Left lung (tissue), 10 donors: ENCODE measurements around the gene PAM. TPM values are rescaled to one million over a fixed set of nuclear protein-coding genes. Genes with fewer than 3 reads are reported as not detected.

Experiments used
- ATAC-seq: fragments of 200-7000 bp; cut with Tn5 transposase; one replicate; pipeline ENCODE4 v1.9.1; 2020; ENCODE audit warnings: moderate library complexity
- DNase-seq, 4 donors: peaks; one replicate each; pipeline ENCODE4 v3.0.0-alpha.2; 2013 to 2020
- H3K27ac ChIP-seq, 2 donors: fragments of 200-600 bp; sonication (generic) in 1 of 2; one replicate each; pipeline versions ENCODE4 v1.5.0 to v1.8.0; 2020 to 2021
- H3K27me3 ChIP-seq, 2 donors: fragments of 200-600 bp; sonication (generic) in 1 of 2; one replicate each; pipeline versions ENCODE4 v1.5.0 to v1.8.0; 2020 to 2021
- H3K36me3 ChIP-seq, 2 donors: fragments of 200-600 bp; sonication (generic) in 1 of 2; one replicate each; pipeline versions ENCODE4 v1.5.0 to v1.8.0; 2020 to 2021
- H3K4me1 ChIP-seq, 2 donors: fragments of 200-600 bp; one replicate each; pipeline ENCODE4 v1.8.0; 2021
- H3K4me3 ChIP-seq, 2 donors: fragments of 200-600 bp; sonication (generic) in 1 of 2; one replicate each; pipeline versions ENCODE4 v1.5.0 to v1.8.0; 2020 to 2021; ENCODE audit warnings: mild to moderate bottlenecking in 1 of 2
- H3K9me3 ChIP-seq, 2 donors: fragments of 200-600 bp; sonication (generic) in 1 of 2; one replicate each; pipeline versions ENCODE4 v1.5.0 to v1.8.0; 2020 to 2021
- intact Hi-C, 2 donors: fragments of 100-400 bp; cut with DNase I; formaldehyde crosslinking; loops; one replicate each; pipeline versions ENCODE4 v1.11.2 to v1.14.2; 2022
- polyA plus RNA-seq, 6 donors: library from polyadenylated mRNA; unstranded; fragments of 120-200 nt; gene quantifications; one replicate each; pipeline ENCODE4 v1.2.1, GENCODE V29; 2013; ENCODE audit not compliant: insufficient read length in 6 of 6
- total RNA-seq, 2 donors: library from RNA; stranded (reverse); fragmentation: NEBNext Ultra II Directional; extraction: Animal tissue kit (Norgen Biotek cat#: 25700); gene quantifications; one replicate each; pipeline ENCODE4 v1.2.1, GENCODE V29; 2021
- TF ChIP-seq, protein P1 (sequence below), 2 donors: fragments of 200-600 bp; sonication (generic) in 1 of 2; IDR thresholded peaks; one replicate each; pipeline versions ENCODE4 v1.5.0 to v1.8.0; 2021; ENCODE audit warnings: antibody characterized with exemption in 2 of 2
- donor health status: DM: no; HTN: yes; CAD: no.
- donor health status: DM: no; HTN: no; CAD: no.

Gene PAM
- total and polyA plus RNA-seq, 8 donors: 93.3 to 427 (median 145) TPM

DNA sequence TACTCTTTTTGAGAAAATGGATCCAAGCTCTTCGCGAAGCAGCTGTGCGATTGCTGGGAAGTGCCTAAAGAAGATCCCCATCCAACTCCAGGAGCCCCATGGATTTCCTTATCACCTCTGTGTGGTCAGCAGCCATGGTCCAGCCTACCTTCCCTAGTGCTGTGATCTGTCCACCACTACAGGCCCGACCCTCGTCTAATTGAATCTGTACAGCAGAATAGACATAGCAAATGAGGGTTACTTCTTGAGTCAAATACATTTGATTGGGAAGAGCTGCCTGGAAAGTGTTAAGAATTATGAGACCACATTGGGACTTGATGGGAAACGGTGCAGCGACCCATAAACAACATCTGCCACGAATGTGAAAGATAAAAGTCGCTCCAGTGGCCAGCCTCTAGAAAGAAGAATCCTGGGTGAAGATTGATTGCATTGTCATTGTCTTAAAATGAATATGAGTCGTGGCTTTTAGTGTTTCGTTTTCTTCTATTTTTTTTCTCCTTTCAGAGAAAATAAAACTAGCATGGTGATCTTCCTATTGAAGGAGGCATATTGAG is 118.4 kb downstream of the PAM start:
- Histone ChIP-seq H3K36me3 (peaks cover 0 to 10% of the 10 kb centered on the region in 2 donors), H3K27ac (no peak overlapping the region), H3K4me1 (no peaks in the 10 kb centered on the region), H3K27me3 (no peaks in the 10 kb centered on the region), H3K4me3 (no peak overlapping the region), H3K9me3 (no peaks in the 10 kb centered on the region)
- ATAC-seq: no peak
- TF ChIP-seq, protein P1, sequence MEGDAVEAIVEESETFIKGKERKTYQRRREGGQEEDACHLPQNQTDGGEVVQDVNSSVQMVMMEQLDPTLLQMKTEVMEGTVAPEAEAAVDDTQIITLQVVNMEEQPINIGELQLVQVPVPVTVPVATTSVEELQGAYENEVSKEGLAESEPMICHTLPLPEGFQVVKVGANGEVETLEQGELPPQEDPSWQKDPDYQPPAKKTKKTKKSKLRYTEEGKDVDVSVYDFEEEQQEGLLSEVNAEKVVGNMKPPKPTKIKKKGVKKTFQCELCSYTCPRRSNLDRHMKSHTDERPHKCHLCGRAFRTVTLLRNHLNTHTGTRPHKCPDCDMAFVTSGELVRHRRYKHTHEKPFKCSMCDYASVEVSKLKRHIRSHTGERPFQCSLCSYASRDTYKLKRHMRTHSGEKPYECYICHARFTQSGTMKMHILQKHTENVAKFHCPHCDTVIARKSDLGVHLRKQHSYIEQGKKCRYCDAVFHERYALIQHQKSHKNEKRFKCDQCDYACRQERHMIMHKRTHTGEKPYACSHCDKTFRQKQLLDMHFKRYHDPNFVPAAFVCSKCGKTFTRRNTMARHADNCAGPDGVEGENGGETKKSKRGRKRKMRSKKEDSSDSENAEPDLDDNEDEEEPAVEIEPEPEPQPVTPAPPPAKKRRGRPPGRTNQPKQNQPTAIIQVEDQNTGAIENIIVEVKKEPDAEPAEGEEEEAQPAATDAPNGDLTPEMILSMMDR (IDR thresholded peaks at IDR 0.05): no peak
- no peak for DNase-seq
- intact Hi-C loops: no loop called here

DNA sequence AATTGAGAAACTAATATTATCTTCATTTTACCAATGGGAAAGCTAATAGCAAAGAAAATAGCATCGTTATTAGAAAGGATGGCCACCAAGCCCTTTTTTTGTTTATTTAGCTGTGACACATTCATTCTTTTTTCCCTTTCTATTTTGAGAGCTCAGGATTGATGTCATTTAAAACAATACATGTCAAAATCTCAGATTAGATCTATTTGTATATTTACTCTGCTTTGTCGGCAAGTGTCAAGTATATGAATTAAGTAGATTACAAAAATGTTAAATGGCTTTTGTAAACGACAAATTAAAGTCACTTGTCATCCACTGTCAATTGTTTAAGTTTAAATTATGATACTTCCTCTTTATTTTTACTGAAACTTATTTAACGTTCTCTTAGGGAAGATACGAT is 118.9 kb downstream of the PAM start:
- DNase-seq: no peak
- no peaks in the 10 kb centered on the region for H3K27me3 ChIP-seq
- no peak overlapping the region for H3K4me3 ChIP-seq
- no peak for ATAC-seq
- H3K36me3 ChIP-seq: peaks cover 0 to 4% of the 10 kb centered on the region in 2 donors
- H3K4me1 ChIP-seq: no peaks in the 10 kb centered on the region
- intact Hi-C loops: no loop called here
- H3K27ac ChIP-seq: no peak overlapping the region
- no peaks in the 10 kb centered on the region for H3K9me3 ChIP-seq
- TF ChIP-seq, protein P1 (IDR thresholded peaks at IDR 0.05): no peak

DNA sequence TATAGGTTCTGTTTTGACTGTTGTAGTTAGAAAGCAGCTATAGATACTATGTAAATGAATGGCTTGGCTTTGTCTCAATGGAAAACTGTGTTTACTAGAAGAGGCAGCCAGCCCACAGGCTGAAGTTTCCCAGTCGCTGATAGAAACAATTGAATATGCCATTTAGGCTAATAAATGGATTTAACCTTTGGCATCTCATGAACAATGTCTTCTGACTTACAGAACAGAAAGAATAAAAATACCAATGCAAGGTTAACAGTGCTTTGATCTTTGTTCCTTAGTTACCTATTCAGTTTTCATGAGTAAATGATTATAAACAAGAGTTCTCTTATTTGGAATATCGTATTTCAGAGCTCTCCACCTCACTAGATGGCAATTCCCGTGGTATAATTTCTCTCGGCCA is 120.6 kb downstream of the PAM start:
- DNase-seq (peak in 1 of 4 donors; percentile 31), ATAC-seq (no peak)
- H3K4me3 ChIP-seq: no peak overlapping the region
- H3K27ac ChIP-seq: no peak overlapping the region
- no peaks in the 10 kb centered on the region for H3K4me1 ChIP-seq
- intact Hi-C loops: no loop called here
- H3K36me3 ChIP-seq: no peaks in the 10 kb centered on the region
- no peaks in the 10 kb centered on the region for H3K27me3 ChIP-seq
- TF ChIP-seq, protein P1 (IDR thresholded peaks at IDR 0.05): no peak
- H3K9me3 ChIP-seq: no peaks in the 10 kb centered on the region

DNA sequence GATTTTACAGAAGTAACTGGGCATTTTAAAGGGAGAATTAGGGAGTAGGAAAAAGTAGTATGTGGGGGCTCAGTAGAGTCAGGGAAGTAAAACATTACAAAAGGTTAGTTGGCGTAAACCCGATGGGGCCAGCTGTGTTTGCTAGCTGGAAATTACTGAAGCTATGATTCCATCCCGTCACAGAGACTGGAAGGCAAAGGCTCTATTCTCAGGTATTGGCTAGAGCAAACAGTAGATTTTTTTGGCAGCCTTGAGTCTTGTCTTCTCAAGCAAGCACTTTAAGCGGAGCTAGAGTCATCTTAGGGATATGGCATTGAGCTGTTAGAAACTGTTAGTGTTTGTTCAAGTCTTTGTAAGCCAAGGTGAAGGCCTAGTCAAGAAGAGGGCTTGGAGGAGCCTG is 121.5 kb downstream of the PAM start:
- Histone ChIP-seq H3K9me3 (no peaks in the 10 kb centered on the region), H3K36me3 (no peaks in the 10 kb centered on the region), H3K4me1 (no peaks in the 10 kb centered on the region), H3K27ac (no peak overlapping the region), H3K4me3 (no peak overlapping the region), H3K27me3 (no peaks in the 10 kb centered on the region)
- peak; percentile 33 for ATAC-seq
- TF ChIP-seq, protein P1 (IDR thresholded peaks at IDR 0.05): no peak
- intact Hi-C loops: no loop called here
- DNase-seq: no peak

DNA sequence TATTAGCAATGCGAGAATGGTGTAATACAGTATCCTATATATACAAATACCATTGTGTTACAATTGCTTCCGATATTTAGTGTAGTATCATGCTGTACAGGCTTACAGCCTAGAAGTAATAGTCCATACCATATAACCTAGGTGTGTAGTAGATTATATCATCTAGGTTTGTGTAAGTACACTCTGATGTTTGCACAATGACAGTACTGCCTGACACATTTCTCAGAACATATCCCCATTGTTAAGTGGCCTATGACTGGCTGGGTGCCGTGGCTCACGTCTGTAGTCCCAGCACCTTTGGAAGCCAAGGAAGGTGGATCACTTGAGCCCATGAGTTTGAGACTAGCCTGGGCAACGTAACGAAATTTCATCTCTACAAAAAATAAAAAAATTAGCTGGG is 124.6 kb downstream of the PAM start:
- no peaks in the 10 kb centered on the region for H3K4me1 ChIP-seq
- intact Hi-C loops: no loop called here
- no peaks in the 10 kb centered on the region for H3K9me3 ChIP-seq
- TF ChIP-seq, protein P1 (IDR thresholded peaks at IDR 0.05): no peak
- ATAC-seq: no peak
- no peaks in the 10 kb centered on the region for H3K36me3 ChIP-seq
- DNase-seq: no peak
- no peak overlapping the region for H3K4me3 ChIP-seq
- no peak overlapping the region for H3K27ac ChIP-seq
- no peaks in the 10 kb centered on the region for H3K27me3 ChIP-seq
